Measurements from ENCODE around the gene CHN1. TPM values are rescaled to one million over a fixed set of nuclear protein-coding genes. Genes with fewer than 3 reads are reported as not detected.

CHN1 gene
- polyA plus RNA-seq, 1 of the 3 experiments (the other 2 are of a cell fraction) = 31.6 TPM

DNA sequence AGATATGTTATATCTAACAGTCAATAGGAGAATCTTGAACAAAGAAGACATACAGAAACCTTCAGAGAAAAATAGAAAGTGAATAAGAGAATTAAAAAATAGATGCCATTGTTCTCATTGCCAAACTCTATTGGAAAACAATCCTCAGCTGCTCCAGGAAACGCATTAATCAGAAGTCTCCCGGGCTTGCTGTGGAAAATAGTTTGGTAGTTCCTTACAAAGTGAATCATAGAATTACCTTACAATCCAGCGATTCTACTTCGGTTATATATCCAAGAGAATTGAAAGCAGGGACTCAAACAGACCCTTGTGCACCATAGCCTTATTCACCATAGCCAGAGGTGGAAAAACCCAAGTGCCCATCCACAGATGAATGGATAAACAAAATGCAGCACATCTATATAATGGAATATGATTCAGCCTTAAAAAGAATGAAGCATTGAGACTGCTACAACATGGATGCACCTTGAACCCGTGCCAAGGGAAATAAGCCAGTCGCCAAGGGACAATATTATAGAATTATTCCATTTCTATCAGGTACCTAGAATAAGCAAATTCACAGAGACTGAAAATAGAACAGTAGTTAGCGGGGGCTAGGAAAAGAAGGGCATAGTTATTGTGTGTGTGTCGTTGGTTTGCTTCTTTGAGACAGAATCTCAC lies 219.0 kb downstream of the CHN1 start:
- Histone ChIP-seq H4K20me1 (ENCODE audit: insufficient read depth) (no peaks in the 10 kb centered on the region), H3K36me3 (replicated peaks in 1 of 2; ENCODE audit: control insufficient read depth in 1 of 2, insufficient read depth in 2 of 2, low read length in 1 of 2) (no peaks in the 10 kb centered on the region), H3K9me3 (no peaks in the 10 kb centered on the region), H3K4me2 (peak overlapping the region; percentile 51), H2AFZ (ENCODE audit: low read depth) (peak overlapping the region; percentile 58), H3K4me1 (ENCODE audit: control insufficient read depth in 1 of 2, insufficient read depth in 2 of 2, low read depth in 1 of 2, low read length in 1 of 2) (peaks cover 25 to 28% of the 10 kb centered on the region in 2 experiments), H3F3A (replicated peaks; ENCODE audit: insufficient read depth) (peaks cover 19% of the 10 kb centered on the region), H3K9ac (peak overlapping the region; percentile 74), H3K4me3 (ENCODE audit: low read depth in 2 of 2, low read length in 1 of 2) (no peak overlapping the region), H3K27ac (ENCODE audit: low read depth in 2 of 2, low read length in 1 of 2) (peak overlapping the region; percentile 90 to 97; a peak in 3 of 4 replicates), H3K79me2 (ENCODE audit: insufficient read depth) (no peaks in the 10 kb centered on the region), H3K9me2 (no peaks in the 10 kb centered on the region), H3K27me3 (ENCODE audit: insufficient read depth) (no peaks in the 10 kb centered on the region)
- ChIA-PET CTCF (interaction anchor here (0.6 to 1.5 kb wide), 2 partner anchors 8 to 15 kb away, joined by 3 to 4 read pairs; no protein-coding TSS in a partner anchor), POLR2A (no interaction called here)
- no peak for DNase-seq
- 49% methylated on average over 8 of the region's 8 CpGs for WGBS (ENCODE audit: low lambda C conversion rate)
- TF ChIP-seq, protein P1, sequence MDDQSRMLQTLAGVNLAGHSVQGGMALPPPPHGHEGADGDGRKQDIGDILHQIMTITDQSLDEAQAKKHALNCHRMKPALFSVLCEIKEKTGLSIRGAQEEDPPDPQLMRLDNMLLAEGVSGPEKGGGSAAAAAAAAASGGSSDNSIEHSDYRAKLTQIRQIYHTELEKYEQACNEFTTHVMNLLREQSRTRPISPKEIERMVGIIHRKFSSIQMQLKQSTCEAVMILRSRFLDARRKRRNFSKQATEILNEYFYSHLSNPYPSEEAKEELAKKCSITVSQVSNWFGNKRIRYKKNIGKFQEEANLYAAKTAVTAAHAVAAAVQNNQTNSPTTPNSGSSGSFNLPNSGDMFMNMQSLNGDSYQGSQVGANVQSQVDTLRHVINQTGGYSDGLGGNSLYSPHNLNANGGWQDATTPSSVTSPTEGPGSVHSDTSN (IDR thresholded peaks at IDR 0.05) = peak; percentile 50; the same call in 1 of the 2 replicates
- TF ChIP-seq JUND (IDR thresholded peaks at IDR 0.05) = peak; percentile 18; the same call in 1 of the 2 replicates
- peak; percentile 54; the same call in 1 of the 2 replicates for TF ChIP-seq TCF12 (IDR thresholded peaks at IDR 0.05)
- TF ChIP-seq EP300 (IDR thresholded peaks at IDR 0.05; ENCODE audit: borderline replicate concordance in 1 of 2, low read depth in 1 of 2, low read length in 1 of 2) = no peak
- TF ChIP-seq FOSL2 (IDR thresholded peaks at IDR 0.05; ENCODE audit: borderline replicate concordance, low read depth) = peak; percentile 45; the same call in 1 of the 2 replicates
- TF ChIP-seq CHD2 (IDR thresholded peaks at IDR 0.05; ENCODE audit: low read length, partially characterized antibody) = no peak
- no peak for TF ChIP-seq IRF3 (IDR thresholded peaks at IDR 0.05; ENCODE audit: low read depth, low read length)
- TF ChIP-seq NFIC (IDR thresholded peaks at IDR 0.05; ENCODE audit: borderline replicate concordance) = peak; percentile 52
- no peak for TF ChIP-seq USF2 (IDR thresholded peaks at IDR 0.05; ENCODE audit: borderline replicate concordance, low read depth, low read length)
- TF ChIP-seq, protein P2, sequence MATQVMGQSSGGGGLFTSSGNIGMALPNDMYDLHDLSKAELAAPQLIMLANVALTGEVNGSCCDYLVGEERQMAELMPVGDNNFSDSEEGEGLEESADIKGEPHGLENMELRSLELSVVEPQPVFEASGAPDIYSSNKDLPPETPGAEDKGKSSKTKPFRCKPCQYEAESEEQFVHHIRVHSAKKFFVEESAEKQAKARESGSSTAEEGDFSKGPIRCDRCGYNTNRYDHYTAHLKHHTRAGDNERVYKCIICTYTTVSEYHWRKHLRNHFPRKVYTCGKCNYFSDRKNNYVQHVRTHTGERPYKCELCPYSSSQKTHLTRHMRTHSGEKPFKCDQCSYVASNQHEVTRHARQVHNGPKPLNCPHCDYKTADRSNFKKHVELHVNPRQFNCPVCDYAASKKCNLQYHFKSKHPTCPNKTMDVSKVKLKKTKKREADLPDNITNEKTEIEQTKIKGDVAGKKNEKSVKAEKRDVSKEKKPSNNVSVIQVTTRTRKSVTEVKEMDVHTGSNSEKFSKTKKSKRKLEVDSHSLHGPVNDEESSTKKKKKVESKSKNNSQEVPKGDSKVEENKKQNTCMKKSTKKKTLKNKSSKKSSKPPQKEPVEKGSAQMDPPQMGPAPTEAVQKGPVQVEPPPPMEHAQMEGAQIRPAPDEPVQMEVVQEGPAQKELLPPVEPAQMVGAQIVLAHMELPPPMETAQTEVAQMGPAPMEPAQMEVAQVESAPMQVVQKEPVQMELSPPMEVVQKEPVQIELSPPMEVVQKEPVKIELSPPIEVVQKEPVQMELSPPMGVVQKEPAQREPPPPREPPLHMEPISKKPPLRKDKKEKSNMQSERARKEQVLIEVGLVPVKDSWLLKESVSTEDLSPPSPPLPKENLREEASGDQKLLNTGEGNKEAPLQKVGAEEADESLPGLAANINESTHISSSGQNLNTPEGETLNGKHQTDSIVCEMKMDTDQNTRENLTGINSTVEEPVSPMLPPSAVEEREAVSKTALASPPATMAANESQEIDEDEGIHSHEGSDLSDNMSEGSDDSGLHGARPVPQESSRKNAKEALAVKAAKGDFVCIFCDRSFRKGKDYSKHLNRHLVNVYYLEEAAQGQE (IDR thresholded peaks at IDR 0.05; ENCODE audit: low read depth, low read length) = no peak
- no peak for TF ChIP-seq NRF1 (IDR thresholded peaks at IDR 0.05; ENCODE audit: low read depth, low read length)
- TF ChIP-seq FOXM1 (IDR thresholded peaks at IDR 0.05; ENCODE audit: low read depth) = no peak
- no peak for TF ChIP-seq RAD21 (IDR thresholded peaks at IDR 0.05; ENCODE audit: low read length)
- TF ChIP-seq SMC3 (IDR thresholded peaks at IDR 0.05; ENCODE audit: low read depth, low read length) = no peak
- TF ChIP-seq TEAD4 (IDR thresholded peaks at IDR 0.05; ENCODE audit: borderline replicate concordance, insufficient read depth) = no peak
- no peak for TF ChIP-seq TAF1 (IDR thresholded peaks at IDR 0.05; ENCODE audit: borderline replicate concordance, low read depth, low read length)
- no peak for TF ChIP-seq ELF1 (IDR thresholded peaks at IDR 0.05)
- TF ChIP-seq RCOR1 (IDR thresholded peaks at IDR 0.05; ENCODE audit: low read length) = no peak
- no peak for TF ChIP-seq EZH2phosphoT487 (IDR thresholded peaks at IDR 0.05; ENCODE audit: borderline replicate concordance, low read depth)
